Neural cell (in vitro differentiated cells): ENCODE results near the gene SNX20.

Experiments used
- EP300 ChIP-seq: fragments of 450-650 bp; conservative IDR thresholded peaks from 2 replicates; pipeline ENCODE4 v1.6.1; 2014; ENCODE audit warnings: antibody characterized with exemption, mild to moderate bottlenecking, moderate library complexity; ENCODE audit not compliant: poor library complexity, severe bottlenecking
- POLR2AphosphoS5 ChIP-seq: IDR thresholded peaks from 2 replicates; pipeline ENCODE4 v1.6.1; 2012
- REST ChIP-seq: IDR thresholded peaks from 2 replicates; pipeline ENCODE4 v1.6.1; 2012; ENCODE audit warnings: borderline replicate concordance
- TAF1 ChIP-seq: IDR thresholded peaks from 2 replicates; pipeline ENCODE4 v1.6.1; 2012; ENCODE audit warnings: low read depth
- TF ChIP-seq, protein P1 (sequence below): fragments of 450-650 bp; IDR thresholded peaks from 2 replicates; pipeline ENCODE4 v1.5.1; 2014; ENCODE audit warnings: antibody characterized with exemption, mild to moderate bottlenecking, moderate library complexity; ENCODE audit not compliant: poor library complexity, severe bottlenecking

- TF ChIP-seq REST (no peak), TAF1 (no peak), POLR2AphosphoS5 (no peak), EP300 (no peak)
- TF ChIP-seq, protein P1, sequence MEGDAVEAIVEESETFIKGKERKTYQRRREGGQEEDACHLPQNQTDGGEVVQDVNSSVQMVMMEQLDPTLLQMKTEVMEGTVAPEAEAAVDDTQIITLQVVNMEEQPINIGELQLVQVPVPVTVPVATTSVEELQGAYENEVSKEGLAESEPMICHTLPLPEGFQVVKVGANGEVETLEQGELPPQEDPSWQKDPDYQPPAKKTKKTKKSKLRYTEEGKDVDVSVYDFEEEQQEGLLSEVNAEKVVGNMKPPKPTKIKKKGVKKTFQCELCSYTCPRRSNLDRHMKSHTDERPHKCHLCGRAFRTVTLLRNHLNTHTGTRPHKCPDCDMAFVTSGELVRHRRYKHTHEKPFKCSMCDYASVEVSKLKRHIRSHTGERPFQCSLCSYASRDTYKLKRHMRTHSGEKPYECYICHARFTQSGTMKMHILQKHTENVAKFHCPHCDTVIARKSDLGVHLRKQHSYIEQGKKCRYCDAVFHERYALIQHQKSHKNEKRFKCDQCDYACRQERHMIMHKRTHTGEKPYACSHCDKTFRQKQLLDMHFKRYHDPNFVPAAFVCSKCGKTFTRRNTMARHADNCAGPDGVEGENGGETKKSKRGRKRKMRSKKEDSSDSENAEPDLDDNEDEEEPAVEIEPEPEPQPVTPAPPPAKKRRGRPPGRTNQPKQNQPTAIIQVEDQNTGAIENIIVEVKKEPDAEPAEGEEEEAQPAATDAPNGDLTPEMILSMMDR: no peak
These were observed 1.2 kb downstream of the SNX20 start for GRCh38 chr16:50679676-50680555.
